Loucy (cell line): ENCODE data around the gene N4BP2L1.

Source experiments
- H2AFZ ChIP-seq: fragments of 200-600 bp; sonication (generic); 2 replicates; pipeline ENCODE4 v1.6.0; 2016; ENCODE audit warnings: antibody characterized with exemption, mild to moderate bottlenecking, low read length, moderate library complexity
- H3F3A ChIP-seq: fragments of 200-600 bp; 2 replicates; pipeline ENCODE4 v1.6.0; 2016; ENCODE audit warnings: antibody characterized with exemption, low read depth, mild to moderate bottlenecking
- H3K27me3 ChIP-seq: fragments of 200-600 bp; sonication (generic); 2 replicates; pipeline ENCODE4 v1.6.1; 2014; ENCODE audit warnings: low read length, mild to moderate bottlenecking; ENCODE audit not compliant: insufficient read depth, poor library complexity, severe bottlenecking
- H3K36me3 ChIP-seq: fragments of 200-600 bp; sonication (generic); 2 replicates; pipeline ENCODE4 v1.6.1; 2016; ENCODE audit warnings: low read length; ENCODE audit not compliant: insufficient read depth
- H3K4me1 ChIP-seq: fragments of 200-600 bp; sonication (generic); 2 replicates; pipeline ENCODE4 v1.5.1; 2014; ENCODE audit warnings: low read length, mild to moderate bottlenecking; ENCODE audit not compliant: insufficient read depth, poor library complexity, severe bottlenecking
- H3K4me2 ChIP-seq: fragments of 200-600 bp; sonication (generic); 2 replicates; pipeline ENCODE4 v1.6.0; 2014; ENCODE audit warnings: antibody characterized with exemption, low read length, low read depth, mild to moderate bottlenecking; ENCODE audit not compliant: poor library complexity, severe bottlenecking
- H3K4me3 ChIP-seq: fragments of 200-600 bp; sonication (generic); 2 replicates; pipeline ENCODE4 v1.5.1; 2014; ENCODE audit warnings: low read length, mild to moderate bottlenecking, mixed read lengths; ENCODE audit not compliant: poor library complexity, severe bottlenecking
- H3K79me2 ChIP-seq: fragments of 200-600 bp; sonication (generic); 2 replicates; pipeline ENCODE4 v1.6.1; 2014; ENCODE audit warnings: low read length; ENCODE audit not compliant: insufficient read depth
- H3K9ac ChIP-seq: fragments of 200-600 bp; sonication (generic); 2 replicates; pipeline ENCODE4 v1.6.0; 2014; ENCODE audit warnings: mild to moderate bottlenecking, low read depth, low read length, moderate library complexity; ENCODE audit not compliant: poor library complexity, severe bottlenecking
- H3K9me2 ChIP-seq: fragments of 200-600 bp; sonication (generic); replicated peaks from 2 replicates; pipeline ENCODE4 v1.6.1; 2016; ENCODE audit warnings: low read depth, low read length, mixed read lengths
- H3K9me3 ChIP-seq: fragments of 200-600 bp; sonication (generic); 2 replicates; pipeline ENCODE4 v1.6.1; 2014; ENCODE audit warnings: mild to moderate bottlenecking, antibody characterized with exemption, low read length, low read depth; ENCODE audit not compliant: insufficient read depth
- H4K20me1 ChIP-seq: fragments of 200-600 bp; sonication (generic); 2 replicates; pipeline ENCODE4 v1.6.0; 2014; ENCODE audit warnings: antibody characterized with exemption, low read length, mild to moderate bottlenecking; ENCODE audit not compliant: insufficient read depth, poor library complexity, severe bottlenecking
- CTCF ChIP-seq: fragments of 200-600 bp; sonication (generic); conservative IDR thresholded peaks from 2 replicates; pipeline ENCODE4 v1.5.1; 2014; ENCODE audit warnings: mild to moderate bottlenecking, antibody characterized with exemption, low read length
- EZH2phosphoT487 ChIP-seq: fragments of 200-600 bp; IDR thresholded peaks from 2 replicates; pipeline ENCODE4 v1.6.1; 2018; ENCODE audit warnings: antibody characterized with exemption, mild to moderate bottlenecking, moderate library complexity, borderline replicate concordance

The N4BP2L1 gene

DNA sequence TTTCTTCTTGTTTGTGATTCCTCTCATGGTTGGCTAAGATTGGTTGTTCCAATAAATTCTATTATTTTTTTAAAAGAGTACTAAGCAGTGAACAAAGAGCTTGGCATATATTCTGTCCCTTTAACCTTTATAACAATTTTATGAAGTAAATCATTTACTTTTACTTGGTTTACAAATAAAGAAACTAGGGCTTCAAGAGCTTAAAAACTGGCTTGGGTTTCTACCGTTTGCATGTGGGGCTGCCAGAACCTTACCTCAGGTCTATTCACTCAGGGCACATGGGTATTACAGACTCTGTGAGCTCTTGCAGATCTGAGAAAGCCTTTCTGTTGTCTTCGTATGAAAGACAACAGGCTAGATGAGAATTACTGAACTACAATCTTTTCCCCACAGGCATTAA lies 13.3 kb downstream of the N4BP2L1 start:
- TF ChIP-seq EZH2phosphoT487 (no peak), CTCF (no peak)
- H3K79me2 ChIP-seq: peaks cover under 1% of the 10 kb centered on the region; the same call in 1 of the 2 replicates
- H3K9ac ChIP-seq: no peak overlapping the region
- H3K4me1 ChIP-seq: peaks cover 5% of the 10 kb centered on the region
- H3K9me2 ChIP-seq: no peaks in the 10 kb centered on the region
- H3K27me3 ChIP-seq: no peaks in the 10 kb centered on the region
- no peak overlapping the region for H2AFZ ChIP-seq
- H3K4me3 ChIP-seq: no peak overlapping the region
- no peaks in the 10 kb centered on the region; the same call in 1 of the 2 replicates for H3K9me3 ChIP-seq
- H4K20me1 ChIP-seq: no peaks in the 10 kb centered on the region
- no peaks in the 10 kb centered on the region for H3F3A ChIP-seq
- H3K36me3 ChIP-seq: peaks cover under 1% of the 10 kb centered on the region; the same call in 1 of the 2 replicates
- no peak overlapping the region for H3K4me2 ChIP-seq

DNA sequence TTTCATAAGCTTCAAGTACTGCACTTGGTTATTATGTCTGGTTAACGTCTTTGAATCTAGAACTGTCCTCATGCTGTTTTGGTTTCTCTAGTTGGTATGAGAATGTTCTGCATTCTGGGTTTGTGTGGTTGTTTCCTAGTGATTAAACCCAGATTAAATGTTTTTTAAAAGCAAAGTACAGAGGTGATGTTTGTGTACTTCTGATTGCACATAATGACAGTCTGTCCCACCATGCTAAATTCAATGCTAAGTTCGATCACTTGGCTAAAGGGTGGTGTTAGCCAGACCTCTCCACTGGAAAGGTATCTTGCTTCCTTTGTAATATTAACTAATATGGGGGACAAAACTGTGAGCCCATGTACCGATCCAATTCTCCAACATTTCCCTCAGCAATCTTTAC lies 14.6 kb downstream of the N4BP2L1 start:
- Histone ChIP-seq H3K4me1 (peaks cover 18% of the 10 kb centered on the region), H2AFZ (no peak overlapping the region)
- TF ChIP-seq CTCF (no peak), EZH2phosphoT487 (no peak)

GRCh38 chr13:32409561-32410421 lies 18.1 kb downstream of the N4BP2L1 start:
- Histone ChIP-seq H3K9ac (no peak overlapping the region), H3F3A (no peaks in the 10 kb centered on the region), H3K36me3 (peaks cover 7% of the 10 kb centered on the region; the same call in 1 of the 2 replicates), H3K9me2 (no peaks in the 10 kb centered on the region), H3K27me3 (no peaks in the 10 kb centered on the region), H2AFZ (no peak overlapping the region), H4K20me1 (no peaks in the 10 kb centered on the region), H3K4me1 (peaks cover 18% of the 10 kb centered on the region), H3K4me2 (no peak overlapping the region), H3K79me2 (no peaks in the 10 kb centered on the region), H3K9me3 (no peaks in the 10 kb centered on the region), H3K4me3 (no peak overlapping the region)
- TF ChIP-seq EZH2phosphoT487 (no peak), CTCF (no peak)

More for the DNA sequence above, 14.6 kb downstream of the N4BP2L1 start:
- Histone ChIP-seq H3K9ac (no peak overlapping the region), H3K9me2 (no peaks in the 10 kb centered on the region), H3K4me3 (no peak overlapping the region), H3F3A (no peaks in the 10 kb centered on the region), H3K79me2 (no peaks in the 10 kb centered on the region), H3K27me3 (no peaks in the 10 kb centered on the region), H4K20me1 (no peaks in the 10 kb centered on the region), H3K4me2 (no peak overlapping the region), H3K36me3 (no peaks in the 10 kb centered on the region), H3K9me3 (no peaks in the 10 kb centered on the region; the same call in 1 of the 2 replicates)
